ENCODE data around the gene CAMSAP3. TPM values are rescaled to one million over a fixed set of nuclear protein-coding genes. Genes with fewer than 3 reads are reported as not detected.

Gene CAMSAP3
- total RNA-seq, 1 donor from 2014 or later: 1.1 TPM

GRCh38 chr19:7644550-7644877 lies 48.9 kb downstream of the CAMSAP3 start:
- H3K36me3 Mint-ChIP-seq (ENCODE audit: unreplicated experiment): no peaks in the 10 kb centered on the region
- no peak for TF ChIP-seq CTCF (IDR thresholded peaks at IDR 0.05)
- no peaks in the 10 kb centered on the region for H3K27me3 Mint-ChIP-seq (ENCODE audit: unreplicated experiment)
- H3K9me3 Mint-ChIP-seq (ENCODE audit: unreplicated experiment): no peaks in the 10 kb centered on the region
- DNase-seq (ENCODE audit: extremely low spot score, unreplicated experiment): no peak
- no peak overlapping the region for H3K27ac Mint-ChIP-seq (ENCODE audit: unreplicated experiment)
- H3K4me1 Mint-ChIP-seq (ENCODE audit: unreplicated experiment): no peaks in the 10 kb centered on the region
- H3K4me3 Mint-ChIP-seq (ENCODE audit: unreplicated experiment): no peak overlapping the region

- no peaks in the 10 kb centered on the region for H3K36me3 Mint-ChIP-seq (ENCODE audit: unreplicated experiment)
- no peak for TF ChIP-seq CTCF (IDR thresholded peaks at IDR 0.05)
- no peaks in the 10 kb centered on the region for H3K9me3 Mint-ChIP-seq (ENCODE audit: unreplicated experiment)
- H3K4me3 Mint-ChIP-seq (ENCODE audit: unreplicated experiment): no peak overlapping the region
- no peaks in the 10 kb centered on the region for H3K27me3 Mint-ChIP-seq (ENCODE audit: unreplicated experiment)
- H3K4me1 Mint-ChIP-seq (ENCODE audit: unreplicated experiment): no peaks in the 10 kb centered on the region
- DNase-seq (ENCODE audit: extremely low spot score, unreplicated experiment): no peak
- no peak overlapping the region for H3K27ac Mint-ChIP-seq (ENCODE audit: unreplicated experiment)
Observed at GRCh38 chr19:7645163-7645562, 49.5 kb downstream of the CAMSAP3 start.

GRCh38 chr19:7645656-7646425 lies 50.2 kb downstream of the CAMSAP3 start:
- Mint-ChIP-seq H3K27me3 (ENCODE audit: unreplicated experiment) (no peaks in the 10 kb centered on the region), H3K4me1 (ENCODE audit: unreplicated experiment) (no peaks in the 10 kb centered on the region), H3K9me3 (ENCODE audit: unreplicated experiment) (no peaks in the 10 kb centered on the region), H3K36me3 (ENCODE audit: unreplicated experiment) (no peaks in the 10 kb centered on the region), H3K27ac (ENCODE audit: unreplicated experiment) (no peak overlapping the region), H3K4me3 (ENCODE audit: unreplicated experiment) (no peak overlapping the region)
- no peak for TF ChIP-seq CTCF (IDR thresholded peaks at IDR 0.05)
- no peak for DNase-seq (ENCODE audit: extremely low spot score, unreplicated experiment)

GRCh38 chr19:7646426-7646700 lies 50.7 kb downstream of the CAMSAP3 start:
- Mint-ChIP-seq H3K4me3 (ENCODE audit: unreplicated experiment) (no peak overlapping the region), H3K27me3 (ENCODE audit: unreplicated experiment) (peaks cover 2% of the 10 kb centered on the region), H3K9me3 (ENCODE audit: unreplicated experiment) (no peaks in the 10 kb centered on the region), H3K27ac (ENCODE audit: unreplicated experiment) (no peak overlapping the region), H3K36me3 (ENCODE audit: unreplicated experiment) (no peaks in the 10 kb centered on the region), H3K4me1 (ENCODE audit: unreplicated experiment) (no peaks in the 10 kb centered on the region)
- no peak for TF ChIP-seq CTCF (IDR thresholded peaks at IDR 0.05)
- DNase-seq (ENCODE audit: extremely low spot score, unreplicated experiment): no peak

GRCh38 chr19:7647156-7647555 lies 51.5 kb downstream of the CAMSAP3 start:
- Mint-ChIP-seq H3K4me3 (ENCODE audit: unreplicated experiment) (no peak overlapping the region), H3K27ac (ENCODE audit: unreplicated experiment) (no peak overlapping the region), H3K36me3 (ENCODE audit: unreplicated experiment) (no peaks in the 10 kb centered on the region), H3K27me3 (ENCODE audit: unreplicated experiment) (peaks cover 5% of the 10 kb centered on the region), H3K4me1 (ENCODE audit: unreplicated experiment) (peaks cover 3% of the 10 kb centered on the region), H3K9me3 (ENCODE audit: unreplicated experiment) (no peaks in the 10 kb centered on the region)
- no peak for DNase-seq (ENCODE audit: extremely low spot score, unreplicated experiment)
- TF ChIP-seq CTCF (IDR thresholded peaks at IDR 0.05): no peak

Data from osteocyte (in vitro differentiated cells).